ENCODE data around the gene NMNAT2.

The NMNAT2 gene

GRCh38 chr1:183308719-183309118 is 109.5 kb downstream of the NMNAT2 start:
- H3K4me3 ChIP-seq (ENCODE audit: low read depth, low read length) = no peak overlapping the region
- TF ChIP-seq CTCF (IDR thresholded peaks at IDR 0.05; ENCODE audit: low read depth, low read length) (no peak), POLR2A (IDR thresholded peaks at IDR 0.05; ENCODE audit: extremely low read depth, insufficient read length) (no peak), MAX (IDR thresholded peaks at IDR 0.05; ENCODE audit: low read depth, low read length) (no peak), MYC (IDR thresholded peaks at IDR 0.05; ENCODE audit: low read depth, low read length) (no peak)
- no peak for DNase-seq (ENCODE audit: low read depth)

GRCh38 chr1:183306317-183307042 is 111.7 kb downstream of the NMNAT2 start:
- peak; percentile 25 for DNase-seq (ENCODE audit: low read depth)
- no peak overlapping the region for H3K4me3 ChIP-seq (ENCODE audit: low read depth, low read length)
- TF ChIP-seq MYC (IDR thresholded peaks at IDR 0.05; ENCODE audit: low read depth, low read length) (no peak), CTCF (IDR thresholded peaks at IDR 0.05; ENCODE audit: low read depth, low read length) (peak; percentile 6), POLR2A (IDR thresholded peaks at IDR 0.05; ENCODE audit: extremely low read depth, insufficient read length) (no peak)

GRCh38 chr1:183304440-183305107 is 113.6 kb downstream of the NMNAT2 start:
- DNase-seq (ENCODE audit: low read depth) = no peak
- H3K4me3 ChIP-seq (ENCODE audit: low read depth, low read length) = no peak overlapping the region
- no peak for TF ChIP-seq MYC (IDR thresholded peaks at IDR 0.05; ENCODE audit: low read depth, low read length)
- TF ChIP-seq POLR2A (IDR thresholded peaks at IDR 0.05; ENCODE audit: extremely low read depth, insufficient read length) = no peak
- no peak for TF ChIP-seq MAX (IDR thresholded peaks at IDR 0.05; ENCODE audit: low read depth, low read length)
- TF ChIP-seq CTCF (IDR thresholded peaks at IDR 0.05; ENCODE audit: low read depth, low read length) = no peak

- DNase-seq (ENCODE audit: low read depth) = no peak
- TF ChIP-seq MAX (IDR thresholded peaks at IDR 0.05; ENCODE audit: low read depth, low read length) (no peak), MYC (IDR thresholded peaks at IDR 0.05; ENCODE audit: low read depth, low read length) (no peak), POLR2A (IDR thresholded peaks at IDR 0.05; ENCODE audit: extremely low read depth, insufficient read length) (no peak), CTCF (IDR thresholded peaks at IDR 0.05; ENCODE audit: low read depth, low read length) (no peak)
- H3K4me3 ChIP-seq (ENCODE audit: low read depth, low read length) = no peak overlapping the region
Observed at GRCh38 chr1:183303901-183304300, 114.3 kb downstream of the NMNAT2 start.

- H3K4me3 ChIP-seq (ENCODE audit: low read depth, low read length) = no peak overlapping the region
- TF ChIP-seq CTCF (IDR thresholded peaks at IDR 0.05; ENCODE audit: low read depth, low read length) = no peak
- TF ChIP-seq MYC (IDR thresholded peaks at IDR 0.05; ENCODE audit: low read depth, low read length) = no peak
- no peak for TF ChIP-seq POLR2A (IDR thresholded peaks at IDR 0.05; ENCODE audit: extremely low read depth, insufficient read length)
- no peak for TF ChIP-seq MAX (IDR thresholded peaks at IDR 0.05; ENCODE audit: low read depth, low read length)
- no peak for DNase-seq (ENCODE audit: low read depth)
Observed at GRCh38 chr1:183303323-183303645, 114.9 kb downstream of the NMNAT2 start.
